NCI-H2227 (cell line): ENCODE measurements around the gene LZTFL1.

Experiments used
- DNase-seq: peaks from one replicate; lab custom pipeline; 2025; ENCODE audit not compliant: unreplicated experiment; lab: John Stamatoyannopoulos, UW

LZTFL1 gene

GRCh38 chr3:45841757-45842491 lies at the start of gene LZTFL1:
TSS of gene LZTFL1 (minus strand) at chr3:45842119. CDS start at chr3:45841991, 128 bp downstream.
- DNase-seq, result peak; percentile 92

- peak; percentile 6 for DNase-seq
These were observed 48.5 kb upstream of the LZTFL1 start for GRCh38 chr3:45890405-45890804.

GRCh38 chr3:45889337-45889736 lies 47.4 kb upstream of the LZTFL1 start:
- no peak for DNase-seq

- DNase-seq, result peak; percentile 9
These were observed 46.0 kb upstream of the LZTFL1 start for GRCh38 chr3:45887759-45888511.

GRCh38 chr3:45887285-45887684 lies 45.4 kb upstream of the LZTFL1 start:
- no peak for DNase-seq

- DNase-seq, result no peak
These were observed 44.2 kb upstream of the LZTFL1 start, which contains the start of gene CCR9 for GRCh38 chr3:45885979-45886705. TSS of gene CCR9 (plus strand) at chr3:45886543. CDS start at chr3:45894934, 8,391 bp downstream.

- no peak for DNase-seq
These were observed 42.7 kb upstream of the LZTFL1 start for GRCh38 chr3:45884368-45885201.

- DNase-seq, result no peak
These were observed 39.4 kb upstream of the LZTFL1 start for GRCh38 chr3:45881078-45882022.

GRCh38 chr3:45880725-45881077 lies 38.8 kb upstream of the LZTFL1 start:
- DNase-seq, result no peak

- DNase-seq, result no peak
These were observed 36.2 kb upstream of the LZTFL1 start for GRCh38 chr3:45878124-45878523.

- no peak for DNase-seq
These were observed 32.9 kb upstream of the LZTFL1 start for GRCh38 chr3:45874677-45875346.

GRCh38 chr3:45873638-45874037 lies 31.7 kb upstream of the LZTFL1 start:
- DNase-seq, result no peak

- DNase-seq, result no peak
These were observed 31.1 kb upstream of the LZTFL1 start for GRCh38 chr3:45873036-45873435.

GRCh38 chr3:45872569-45872968 lies 30.6 kb upstream of the LZTFL1 start:
- no peak for DNase-seq

GRCh38 chr3:45871780-45872179 lies 29.9 kb upstream of the LZTFL1 start:
- no peak for DNase-seq

- no peak for DNase-seq
These were observed 28.2 kb upstream of the LZTFL1 start for GRCh38 chr3:45870099-45870498.

GRCh38 chr3:45869638-45870037 lies 27.7 kb upstream of the LZTFL1 start:
- no peak for DNase-seq

GRCh38 chr3:45868650-45869049 lies 26.7 kb upstream of the LZTFL1 start:
- DNase-seq, result no peak

GRCh38 chr3:45868213-45868612 lies 26.3 kb upstream of the LZTFL1 start:
- DNase-seq, result no peak
